Epithelial cell of esophagus (primary cell): Measurements from ENCODE around the gene RTKN.

Source experiments
- DNase-seq: peaks from one replicate; pipeline ENCODE4 v3.0.0; 2010; ENCODE audit warnings: low read depth
- H3K4me3 ChIP-seq: 2 replicates; pipeline ENCODE4 v1.5.1; 2011; ENCODE audit warnings: mild to moderate bottlenecking, low read length, control low read depth
- TF ChIP-seq, protein P1 (sequence below): IDR thresholded peaks from 2 replicates; pipeline ENCODE4 v1.5.1; 2011; ENCODE audit warnings: low read depth, mild to moderate bottlenecking, low read length, control low read depth, inconsistent platforms; ENCODE audit not compliant: insufficient read depth; ENCODE audit errors: missing control alignments

Gene RTKN

DNA sequence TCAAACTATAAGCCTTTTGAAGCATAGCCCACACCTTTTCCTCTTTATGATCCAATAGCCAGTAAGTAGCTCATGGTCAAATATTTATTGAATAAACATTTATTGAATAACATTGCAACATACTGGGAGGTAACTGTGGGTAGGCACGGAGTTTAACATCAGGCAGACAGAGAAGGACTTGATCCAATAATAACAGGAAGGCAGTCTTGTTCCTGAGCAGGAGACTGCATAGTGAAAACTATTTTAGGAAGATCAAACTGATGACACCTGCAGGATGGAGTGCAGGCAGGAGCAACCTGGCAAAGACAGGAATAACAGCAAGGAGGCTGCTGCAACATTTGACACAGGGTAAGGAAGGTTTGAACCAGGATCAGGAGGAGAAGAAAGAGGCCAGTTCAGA is 58.5 kb downstream of the RTKN start:
- H3K4me3 ChIP-seq = no peak overlapping the region
- DNase-seq = no peak
- TF ChIP-seq, protein P1, sequence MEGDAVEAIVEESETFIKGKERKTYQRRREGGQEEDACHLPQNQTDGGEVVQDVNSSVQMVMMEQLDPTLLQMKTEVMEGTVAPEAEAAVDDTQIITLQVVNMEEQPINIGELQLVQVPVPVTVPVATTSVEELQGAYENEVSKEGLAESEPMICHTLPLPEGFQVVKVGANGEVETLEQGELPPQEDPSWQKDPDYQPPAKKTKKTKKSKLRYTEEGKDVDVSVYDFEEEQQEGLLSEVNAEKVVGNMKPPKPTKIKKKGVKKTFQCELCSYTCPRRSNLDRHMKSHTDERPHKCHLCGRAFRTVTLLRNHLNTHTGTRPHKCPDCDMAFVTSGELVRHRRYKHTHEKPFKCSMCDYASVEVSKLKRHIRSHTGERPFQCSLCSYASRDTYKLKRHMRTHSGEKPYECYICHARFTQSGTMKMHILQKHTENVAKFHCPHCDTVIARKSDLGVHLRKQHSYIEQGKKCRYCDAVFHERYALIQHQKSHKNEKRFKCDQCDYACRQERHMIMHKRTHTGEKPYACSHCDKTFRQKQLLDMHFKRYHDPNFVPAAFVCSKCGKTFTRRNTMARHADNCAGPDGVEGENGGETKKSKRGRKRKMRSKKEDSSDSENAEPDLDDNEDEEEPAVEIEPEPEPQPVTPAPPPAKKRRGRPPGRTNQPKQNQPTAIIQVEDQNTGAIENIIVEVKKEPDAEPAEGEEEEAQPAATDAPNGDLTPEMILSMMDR = no peak

DNA sequence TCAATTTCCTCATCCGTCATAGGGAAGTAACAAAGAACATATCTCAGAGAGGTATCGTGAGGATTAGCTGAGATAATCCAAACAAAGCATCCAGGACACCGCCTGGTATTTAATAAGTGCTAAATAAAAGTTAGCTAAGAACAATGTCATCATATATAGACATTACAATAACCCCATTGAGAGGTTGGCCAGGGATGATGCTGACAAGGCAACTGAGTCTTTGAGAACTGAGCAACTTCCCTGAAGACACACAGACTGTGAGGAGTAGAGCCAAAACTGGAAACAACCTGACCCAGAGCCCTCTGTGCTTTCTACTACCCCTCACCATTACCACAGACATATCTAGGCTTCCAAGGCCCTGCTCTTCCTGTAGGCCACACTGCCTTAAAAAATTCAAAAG is 60.0 kb downstream of the RTKN start:
- no peak overlapping the region for H3K4me3 ChIP-seq
- DNase-seq = no peak
- TF ChIP-seq, protein P1 = no peak

DNA sequence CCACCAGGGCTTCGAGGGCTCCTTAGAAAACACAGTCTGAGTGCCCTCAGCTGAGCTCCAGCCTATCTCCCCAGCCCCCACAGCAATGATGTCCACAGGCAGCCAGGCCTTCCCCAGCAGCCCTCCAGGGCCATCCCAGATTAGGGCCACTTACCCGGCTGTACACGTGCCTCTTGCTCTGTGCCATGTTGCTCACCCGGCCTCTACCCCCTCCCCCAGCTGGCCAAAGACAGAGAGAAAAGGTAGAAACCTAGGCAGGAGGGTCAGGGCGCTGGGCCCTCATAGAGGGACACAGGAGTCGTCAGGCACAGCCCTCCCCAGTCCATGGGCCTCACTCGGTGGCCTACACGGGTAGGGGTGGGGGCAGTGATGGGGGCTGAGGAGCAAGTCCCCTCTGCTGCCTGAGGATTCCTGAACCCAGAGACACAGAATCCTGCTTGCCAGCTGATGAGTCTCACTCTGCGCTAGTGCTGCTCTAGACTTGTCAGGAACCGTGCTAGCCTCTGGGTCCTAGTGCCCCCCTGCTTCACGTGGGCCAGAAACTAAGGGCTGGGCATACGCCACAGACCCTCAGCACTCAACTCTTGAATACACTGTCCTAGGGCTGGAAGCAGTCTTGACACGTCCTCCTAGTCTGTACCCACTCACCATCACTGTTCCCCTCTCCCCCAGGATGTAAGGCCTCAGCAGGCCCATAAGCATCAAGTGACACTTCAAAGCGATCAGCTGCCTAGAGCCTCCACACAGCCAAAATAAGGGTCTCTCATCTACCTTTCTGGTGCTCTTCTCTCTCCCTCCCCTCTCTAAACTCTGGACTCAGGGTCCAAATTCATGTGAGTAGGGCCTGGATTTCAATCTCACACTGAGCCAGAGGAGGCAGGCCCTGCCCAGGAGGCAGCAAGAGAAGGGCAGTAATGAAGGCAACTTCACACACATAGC is 61.6 kb downstream of the RTKN start, which contains the start of gene DCTN1:
Gene DCTN1, minus strand, starts transcription at position 461 of the 939 bp plus-strand sequence. Its CDS starts 274 bp downstream, at position 187.
- peak; percentile 76 for DNase-seq
- TF ChIP-seq, protein P1 = no peak
- H3K4me3 ChIP-seq = peak within 1 kb of the TSS; percentile 43

DNA sequence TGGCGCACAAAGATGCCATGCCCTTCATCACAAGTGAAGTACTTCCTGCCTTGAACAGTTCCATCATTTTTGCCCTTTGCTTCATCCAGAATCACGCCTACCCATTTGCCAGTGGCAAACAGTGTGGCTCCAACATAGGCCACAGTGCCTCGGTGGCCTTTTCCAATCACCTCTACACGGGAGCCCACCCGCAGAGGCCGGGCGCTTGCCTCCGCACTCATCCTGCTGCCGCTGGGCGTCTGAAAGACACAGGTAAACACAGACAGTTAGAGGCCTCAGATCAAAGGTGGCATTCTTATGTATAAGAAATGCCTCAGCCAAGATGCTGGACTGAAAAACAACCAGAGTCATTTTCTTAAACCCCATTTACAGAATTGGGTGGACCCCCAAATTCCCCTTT is 63.7 kb downstream of the RTKN start:
- TF ChIP-seq, protein P1 = no peak
- no peak for DNase-seq
- no peak overlapping the region for H3K4me3 ChIP-seq

DNA sequence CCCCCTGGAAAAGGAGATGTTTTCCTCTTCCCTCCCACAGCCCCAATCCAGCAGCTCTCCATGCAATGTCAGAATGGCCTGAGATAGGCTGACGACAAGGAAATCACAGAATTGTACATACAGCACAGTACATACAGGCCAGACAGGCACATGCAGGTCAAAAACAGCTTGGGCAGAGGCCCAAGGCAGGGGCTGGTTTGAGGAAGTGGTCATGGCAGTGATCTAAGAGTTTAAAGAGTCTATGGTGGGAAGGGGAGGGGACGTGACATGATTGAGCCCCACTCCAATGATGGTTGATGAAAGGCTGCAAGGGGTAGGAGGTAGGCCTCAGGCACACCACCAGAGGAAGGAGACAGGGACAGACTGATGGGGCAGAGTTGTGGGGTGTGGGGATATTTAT is 65.9 kb downstream of the RTKN start:
- H3K4me3 ChIP-seq = no peak overlapping the region
- DNase-seq = no peak
- TF ChIP-seq, protein P1 = no peak
